NCI-H82 (cell line): ENCODE measurements around the gene SLC25A1.

ENCODE experiments used
- DNase-seq: peaks from one replicate; lab custom pipeline; 2025; lab: John Stamatoyannopoulos, UW

Gene SLC25A1

DNA sequence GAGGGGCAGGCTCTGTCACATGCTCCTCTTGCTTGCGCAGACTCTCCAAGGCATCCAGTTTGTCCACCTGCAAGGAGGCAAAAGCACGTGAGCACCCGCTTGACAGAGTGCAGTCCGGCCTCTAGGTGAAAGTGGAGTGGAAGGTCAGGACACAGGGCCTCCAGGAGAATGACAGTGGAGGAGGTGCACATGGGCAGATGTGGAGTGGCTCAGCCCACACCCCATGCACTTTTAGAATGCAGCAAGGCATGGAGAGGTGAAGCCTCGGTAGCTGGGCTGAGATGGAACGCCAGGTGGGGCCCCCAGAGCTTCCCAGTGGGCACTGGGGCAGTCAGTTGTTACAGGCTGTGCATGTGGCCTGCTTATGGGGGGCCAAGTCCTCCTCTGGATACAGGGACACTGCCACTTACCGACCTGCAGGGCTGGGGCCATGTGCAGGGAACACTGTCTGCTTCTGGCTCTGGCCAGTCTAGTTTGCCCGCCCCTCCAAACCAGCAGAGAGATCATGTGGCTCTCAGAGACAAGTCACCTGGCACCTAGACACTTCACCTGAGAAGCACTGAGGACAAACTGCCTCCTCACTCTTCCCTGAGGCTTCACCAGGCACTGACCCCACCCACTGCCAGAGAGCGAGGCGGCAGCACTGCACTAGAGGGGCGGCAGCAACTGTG, 2.3 kb upstream of the SLC25A1 start:
- no peak for DNase-seq

GRCh38 chr22:19180234-19180633, 1.7 kb upstream of the SLC25A1 start:
- DNase-seq: no peak

GRCh38 chr22:19179497-19180048, 1.0 kb upstream of the SLC25A1 start:
- DNase-seq: peak; percentile 70

- DNase-seq: peak; percentile 75
These were observed 375 bp downstream of the SLC25A1 start for GRCh38 chr22:19178065-19178656.

GRCh38 chr22:19177164-19178064, 1.1 kb downstream of the SLC25A1 start:
- peak; percentile 56 for DNase-seq

- no peak for DNase-seq
These were observed 1.8 kb downstream of the SLC25A1 start for GRCh38 chr22:19176732-19177131.

DNA sequence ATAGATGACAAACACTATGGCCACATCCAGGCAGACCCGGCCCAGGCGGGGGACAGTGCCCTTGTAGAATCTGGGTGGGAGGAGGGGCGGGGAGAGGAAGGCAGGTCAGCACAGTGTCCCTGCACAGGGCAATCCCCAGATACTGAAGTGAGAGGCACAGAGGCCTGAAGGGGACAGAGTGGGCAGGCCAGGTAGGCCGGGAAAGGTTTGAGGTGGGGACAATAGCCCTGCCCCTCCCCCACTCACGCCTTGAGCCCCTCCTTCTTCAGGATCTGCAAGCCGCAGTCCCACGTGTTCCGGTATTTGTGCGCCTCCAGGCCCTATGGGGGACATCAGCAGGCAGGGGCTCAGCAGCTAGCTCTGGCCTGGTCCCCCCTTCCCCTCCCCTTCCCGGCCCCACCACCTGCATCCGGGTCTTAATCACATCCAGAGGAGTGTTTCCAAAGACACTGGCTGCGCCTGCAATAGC, 2.3 kb downstream of the SLC25A1 start:
- DNase-seq: peak; percentile 45

GRCh38 chr22:19175602-19176174, 2.8 kb downstream of the SLC25A1 start:
- no peak for DNase-seq

GRCh38 chr22:19175026-19175601, 3.4 kb downstream of the SLC25A1 start:
- DNase-seq: no peak

DNA sequence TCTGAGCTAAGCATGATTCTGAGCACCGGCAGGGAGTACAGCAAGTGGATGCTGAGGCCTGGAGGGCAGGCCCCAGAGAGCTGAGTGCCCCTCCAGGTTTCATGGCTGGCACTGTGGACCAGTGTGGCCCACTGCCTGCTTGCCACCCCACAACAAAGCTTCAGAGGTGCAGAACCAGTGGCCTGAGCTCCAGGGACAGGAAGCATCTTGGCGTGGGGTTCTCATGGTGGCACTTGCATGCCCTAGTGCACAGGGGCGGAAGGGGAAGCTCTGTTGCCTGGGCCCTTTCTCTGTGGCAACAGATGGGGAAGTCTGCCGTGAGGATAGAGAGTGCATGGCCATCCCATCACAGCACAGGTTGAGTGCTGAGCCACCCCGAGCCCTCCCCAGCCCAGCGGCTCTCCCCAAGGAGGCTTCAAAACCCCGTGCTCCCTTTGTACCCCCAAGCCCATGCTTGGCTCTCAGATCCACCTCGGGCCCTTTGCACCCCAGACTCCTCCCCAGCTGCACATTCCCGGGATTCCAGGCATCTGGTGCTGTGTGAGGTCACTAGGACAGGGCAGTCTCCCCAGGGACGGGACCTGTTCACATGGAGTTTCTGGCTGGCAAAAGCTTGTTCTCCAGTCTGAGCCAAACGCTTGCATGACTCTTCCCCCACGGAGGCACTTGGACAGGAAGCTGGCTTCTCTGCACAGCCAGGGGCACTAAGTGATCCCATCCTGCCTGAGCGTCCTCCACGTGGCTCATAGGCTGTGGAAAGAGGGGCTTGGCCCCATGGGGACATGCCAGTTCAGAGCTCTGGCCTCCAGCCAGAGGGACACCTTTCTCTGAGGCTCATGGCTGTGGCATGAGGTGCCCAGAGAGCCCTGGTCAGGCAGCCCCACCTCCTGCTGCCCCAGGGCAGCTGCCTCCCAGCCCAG, 4.2 kb downstream of the SLC25A1 start:
- no peak for DNase-seq

DNA sequence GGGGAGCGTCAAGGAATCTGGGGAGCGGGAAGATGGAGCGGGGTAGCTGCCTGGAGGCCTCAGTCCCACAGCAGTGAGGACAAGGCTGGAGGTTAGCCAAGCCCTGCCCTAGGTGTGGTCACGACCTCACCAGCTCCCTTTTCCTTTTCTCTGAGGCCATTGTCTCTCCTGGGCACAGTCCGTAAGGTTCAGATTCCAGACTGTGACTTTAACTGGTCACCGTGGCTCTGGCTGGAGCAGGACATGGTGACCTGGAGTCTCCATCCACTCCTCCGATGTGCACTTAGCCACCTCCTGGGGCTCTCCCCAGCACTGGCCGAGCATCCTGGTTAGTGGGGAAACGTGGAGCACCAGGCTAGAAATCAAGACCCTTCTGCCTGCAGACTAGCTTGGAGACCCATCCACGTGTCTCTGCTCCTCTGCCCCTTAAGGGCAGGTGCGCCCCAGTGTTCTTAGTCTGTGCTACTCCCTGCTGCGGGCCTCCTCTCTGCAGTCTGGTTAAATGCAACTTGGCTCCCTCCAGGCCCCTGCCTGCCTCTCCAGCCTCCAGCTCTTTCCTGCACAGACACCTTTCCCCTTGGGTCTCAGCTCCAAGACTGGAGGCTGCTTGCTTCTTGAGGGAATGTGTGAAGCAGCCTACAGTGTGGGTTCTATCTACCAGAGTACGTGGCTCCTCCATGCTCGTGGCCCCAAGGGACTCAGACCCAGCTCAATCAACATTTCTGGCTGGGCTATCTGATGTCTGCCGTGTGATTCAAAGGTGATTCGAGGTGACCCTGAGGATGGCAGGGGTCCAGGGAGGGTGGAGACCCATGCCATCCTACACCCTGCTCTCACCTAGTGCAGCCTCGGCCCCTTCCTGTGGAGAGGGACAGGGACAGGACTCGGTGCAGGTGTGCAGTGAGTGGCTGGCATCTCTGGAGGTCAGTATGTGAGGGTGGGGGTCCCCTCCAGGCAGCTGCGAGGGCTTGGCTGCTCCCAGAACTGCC, 5.2 kb downstream of the SLC25A1 start:
- DNase-seq: no peak

- no peak for DNase-seq
These were observed 6.1 kb downstream of the SLC25A1 start for GRCh38 chr22:19172213-19173046.

DNA sequence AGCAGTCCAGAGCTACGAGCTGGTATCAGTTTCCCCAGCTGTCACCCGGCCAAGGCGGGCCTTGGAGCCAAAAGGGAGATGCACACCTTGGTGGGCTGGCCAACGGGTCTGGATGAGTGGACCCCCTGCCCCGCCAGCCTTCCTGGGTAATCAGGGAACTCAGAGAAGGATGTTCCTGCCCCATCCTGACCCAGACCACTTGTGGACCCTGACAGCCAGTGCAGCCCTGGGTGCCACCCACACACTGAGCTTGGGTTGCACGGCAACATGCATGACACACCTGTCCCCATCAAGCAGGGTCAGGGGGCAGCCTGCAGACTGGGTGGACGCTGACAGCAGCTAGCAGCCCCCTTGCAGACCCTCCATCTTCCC, 8.6 kb downstream of the SLC25A1 start:
- DNase-seq: no peak

DNA sequence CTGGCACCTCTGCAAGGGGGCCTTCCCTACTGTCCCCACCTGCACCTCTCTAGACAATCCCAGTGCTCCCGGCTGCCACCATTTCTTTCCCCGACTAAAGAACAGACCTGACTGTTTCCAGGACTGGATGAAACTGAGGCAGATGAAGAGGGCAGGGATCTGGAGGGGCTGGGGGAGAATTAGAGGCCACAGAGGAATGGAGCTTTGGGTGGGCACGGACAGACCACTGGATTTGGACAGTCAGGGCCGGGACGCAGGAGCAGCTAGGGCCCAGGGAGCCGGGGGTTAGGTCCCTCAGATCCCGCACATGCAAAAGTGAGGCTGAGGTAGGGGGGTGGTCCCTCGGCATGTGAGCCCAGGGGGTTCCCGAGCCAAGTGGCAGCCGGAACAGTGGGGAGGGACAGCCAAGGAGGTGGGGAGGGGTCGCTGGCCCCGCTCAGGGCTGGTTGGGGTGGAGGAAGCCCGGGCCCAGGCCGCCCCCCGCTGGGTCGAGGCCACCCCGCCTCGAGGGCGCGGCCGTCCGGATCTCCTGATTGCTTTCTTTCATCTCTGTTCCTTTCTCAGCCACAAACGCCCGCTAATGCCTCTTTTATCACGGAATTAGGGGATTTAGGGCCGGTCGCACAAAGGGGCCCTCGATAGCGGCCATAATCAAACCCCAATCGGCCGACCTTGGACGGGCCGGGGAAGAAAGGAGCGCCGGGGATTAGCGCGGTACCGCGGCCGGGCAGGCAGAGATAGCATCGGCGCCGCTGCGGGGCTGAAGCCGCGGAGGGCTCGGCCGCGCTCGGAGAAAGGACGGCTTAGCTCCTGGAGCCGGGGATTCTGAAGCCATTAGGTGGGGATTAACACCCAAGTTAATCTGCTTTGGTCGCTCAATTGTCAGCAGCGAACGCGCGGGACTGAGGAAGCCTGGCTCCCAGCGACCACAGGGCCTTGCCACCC, 9.3 kb downstream of the SLC25A1 start:
- peak; percentile 95 for DNase-seq

GRCh38 chr22:19168088-19168890, 10.2 kb downstream of the SLC25A1 start:
- DNase-seq: no peak

GRCh38 chr22:19167106-19167869, 11.2 kb downstream of the SLC25A1 start:
- DNase-seq: no peak
